ENCODE data around the gene FASTKD1.

GRCh38 chr2:169523681-169524080, 50.0 kb downstream of the FASTKD1 start:
- TF ChIP-seq POLR2AphosphoS5 (IDR thresholded peaks at IDR 0.05) (no peak), POLR2A (IDR thresholded peaks at IDR 0.05) (no peak)
- TF ChIP-seq, protein P1, sequence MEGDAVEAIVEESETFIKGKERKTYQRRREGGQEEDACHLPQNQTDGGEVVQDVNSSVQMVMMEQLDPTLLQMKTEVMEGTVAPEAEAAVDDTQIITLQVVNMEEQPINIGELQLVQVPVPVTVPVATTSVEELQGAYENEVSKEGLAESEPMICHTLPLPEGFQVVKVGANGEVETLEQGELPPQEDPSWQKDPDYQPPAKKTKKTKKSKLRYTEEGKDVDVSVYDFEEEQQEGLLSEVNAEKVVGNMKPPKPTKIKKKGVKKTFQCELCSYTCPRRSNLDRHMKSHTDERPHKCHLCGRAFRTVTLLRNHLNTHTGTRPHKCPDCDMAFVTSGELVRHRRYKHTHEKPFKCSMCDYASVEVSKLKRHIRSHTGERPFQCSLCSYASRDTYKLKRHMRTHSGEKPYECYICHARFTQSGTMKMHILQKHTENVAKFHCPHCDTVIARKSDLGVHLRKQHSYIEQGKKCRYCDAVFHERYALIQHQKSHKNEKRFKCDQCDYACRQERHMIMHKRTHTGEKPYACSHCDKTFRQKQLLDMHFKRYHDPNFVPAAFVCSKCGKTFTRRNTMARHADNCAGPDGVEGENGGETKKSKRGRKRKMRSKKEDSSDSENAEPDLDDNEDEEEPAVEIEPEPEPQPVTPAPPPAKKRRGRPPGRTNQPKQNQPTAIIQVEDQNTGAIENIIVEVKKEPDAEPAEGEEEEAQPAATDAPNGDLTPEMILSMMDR (IDR thresholded peaks at IDR 0.05): no peak
